Measurements from ENCODE around the gene CD40.

GRCh38 chr20:46154796-46155195 is 36.7 kb downstream of the CD40 start:
- TF ChIP-seq BHLHE40 (IDR thresholded peaks at IDR 0.05; ENCODE audit: low read depth, low read length) (no peak), CTCF (conservative IDR thresholded peaks at IDR 0.05; ENCODE audit: low read depth, low read length) (no peak), RFX5 (IDR thresholded peaks at IDR 0.05; ENCODE audit: low read depth, low read length) (no peak), CHD1 (IDR thresholded peaks at IDR 0.05; ENCODE audit: low read depth, low read length) (no peak), POLR2A (IDR thresholded peaks at IDR 0.05; ENCODE audit: low read depth, low read length) (no peak), MAZ (IDR thresholded peaks at IDR 0.05; ENCODE audit: borderline replicate concordance, low read depth, low read length) (no peak), CEBPB (IDR thresholded peaks at IDR 0.05; ENCODE audit: low read depth, low read length) (no peak), RAD21 (IDR thresholded peaks at IDR 0.05; ENCODE audit: low read length) (no peak), NFE2L2 (IDR thresholded peaks at IDR 0.05; ENCODE audit: low read depth, low read length) (no peak)

Data from IMR-90 (cell line).